AG08395 (cell line): ENCODE results near the gene PPCDC.

Experiments used
- DNase-seq: peaks from one replicate; pipeline ENCODE4 v3.0.0; 2012; ENCODE audit warnings: mixed read lengths, low spot score

The PPCDC gene

DNA sequence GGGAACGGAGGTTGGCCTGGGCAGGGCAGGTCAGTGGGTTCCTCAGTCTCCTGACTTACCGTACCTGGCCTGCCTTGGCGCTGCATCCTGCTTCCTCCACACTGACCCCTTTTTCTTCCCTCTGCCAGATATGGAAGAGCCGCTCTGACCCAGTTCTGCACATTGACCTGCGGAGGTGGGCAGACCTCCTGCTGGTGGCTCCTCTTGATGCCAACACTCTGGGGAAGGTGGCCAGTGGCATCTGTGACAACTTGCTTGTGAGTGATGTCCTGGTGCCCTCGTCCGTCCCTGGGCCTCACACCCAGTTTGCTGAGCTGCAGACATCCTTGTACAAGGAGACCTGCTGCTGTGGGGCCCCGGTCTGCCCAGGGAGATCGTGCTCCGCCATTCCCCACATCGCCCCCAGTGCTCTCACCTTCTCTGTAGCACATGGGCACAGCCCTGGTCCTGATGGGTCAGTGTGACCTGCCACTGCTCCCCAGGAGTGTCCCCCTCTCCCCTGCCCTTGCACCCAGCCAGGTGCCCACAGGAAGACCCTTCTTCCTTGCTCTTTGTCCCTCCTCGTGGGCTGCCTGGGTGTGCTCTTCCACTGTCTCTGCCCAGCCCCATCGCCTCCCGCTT is 21.0 kb downstream of the PPCDC start:
- no peak for DNase-seq

DNA sequence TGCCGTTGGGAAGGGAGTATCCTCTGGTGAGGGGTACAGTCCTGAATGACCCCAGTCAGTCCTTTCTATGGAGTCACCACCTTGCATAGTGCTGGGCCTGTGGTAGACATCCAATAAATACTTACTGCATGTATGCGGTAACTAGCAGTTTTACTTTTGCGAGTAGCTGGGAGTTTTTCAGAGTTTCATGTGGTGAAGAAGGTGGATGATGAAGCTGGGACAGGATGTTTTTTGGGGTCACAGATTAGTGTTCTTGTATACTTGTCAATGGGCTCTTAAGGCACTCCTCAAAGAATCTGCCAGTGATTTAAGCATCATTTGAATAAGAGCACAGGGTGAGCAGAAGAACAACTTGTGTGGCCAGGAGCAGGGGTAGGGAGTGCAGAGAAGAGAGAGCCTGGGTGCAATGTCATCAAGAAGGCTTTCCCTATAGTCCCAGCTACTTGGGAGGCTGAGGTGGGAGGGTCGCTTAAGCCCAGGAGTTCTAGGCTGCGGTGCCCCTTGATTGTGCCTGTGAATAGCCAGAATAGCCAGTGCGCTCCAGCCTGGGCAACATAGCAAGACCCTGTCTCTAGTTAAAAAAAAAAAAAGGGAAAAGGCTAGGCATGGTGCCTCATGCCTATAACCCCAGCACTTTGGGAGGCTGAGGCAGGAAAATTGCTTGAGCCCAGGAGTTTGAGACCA is 22.1 kb downstream of the PPCDC start:
- DNase-seq, result no peak

DNA sequence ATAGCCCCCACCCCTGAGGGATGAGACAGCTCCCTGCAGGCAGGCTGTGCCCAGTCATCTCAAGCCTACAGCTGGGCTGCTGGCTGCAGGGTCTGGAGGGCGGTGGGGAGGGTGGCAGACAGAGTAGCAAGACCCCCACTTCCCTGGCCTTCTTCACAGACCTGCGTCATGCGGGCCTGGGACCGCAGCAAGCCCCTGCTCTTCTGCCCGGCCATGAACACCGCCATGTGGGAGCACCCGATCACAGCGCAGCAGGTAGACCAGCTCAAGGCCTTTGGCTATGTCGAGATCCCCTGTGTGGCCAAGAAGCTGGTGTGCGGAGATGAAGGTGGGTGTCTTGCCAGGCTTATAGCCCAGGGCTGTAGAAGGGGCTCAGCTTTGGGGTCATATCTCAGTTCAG is 25.0 kb downstream of the PPCDC start:
- no peak for DNase-seq

DNA sequence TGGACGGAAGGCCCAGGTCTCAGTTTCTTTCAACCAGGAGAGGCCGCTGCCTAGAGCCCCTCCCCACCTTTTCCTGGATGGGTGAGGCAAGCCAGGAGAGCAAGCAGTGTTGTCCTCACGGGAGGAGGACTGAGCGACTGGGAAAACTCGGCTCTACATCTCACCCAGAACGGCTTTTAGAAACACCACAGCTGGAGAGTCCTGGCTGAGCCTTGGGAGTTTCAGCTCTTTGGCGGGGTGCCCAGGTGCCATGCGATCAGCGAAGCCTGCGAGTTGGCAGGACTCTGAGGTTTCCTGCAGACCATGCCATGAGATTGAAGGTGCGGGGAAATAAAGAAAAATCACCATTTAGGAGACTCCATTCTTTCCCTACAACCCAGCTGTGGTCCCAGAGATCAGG is 26.0 kb downstream of the PPCDC start:
- no peak for DNase-seq

DNA sequence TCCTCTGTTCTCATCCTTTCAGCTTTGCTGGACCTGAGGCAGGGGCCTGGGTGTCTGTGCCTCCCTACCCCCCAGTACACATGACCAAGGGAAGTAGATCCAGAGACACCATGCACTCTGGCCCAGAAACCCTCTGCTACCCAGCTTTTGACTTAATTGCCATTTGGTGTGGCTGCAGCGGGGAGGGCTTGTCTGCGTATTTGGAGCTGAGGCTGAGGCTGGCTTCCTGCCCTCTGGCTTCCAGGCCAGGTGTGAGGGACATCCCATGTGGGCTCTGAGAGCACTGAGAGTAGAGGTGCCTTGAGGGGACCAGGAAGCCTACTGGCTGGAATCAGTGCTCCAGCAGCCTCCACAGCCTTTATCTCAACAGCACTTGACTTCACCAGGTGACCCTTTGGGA is 26.9 kb downstream of the PPCDC start:
- no peak for DNase-seq

DNA sequence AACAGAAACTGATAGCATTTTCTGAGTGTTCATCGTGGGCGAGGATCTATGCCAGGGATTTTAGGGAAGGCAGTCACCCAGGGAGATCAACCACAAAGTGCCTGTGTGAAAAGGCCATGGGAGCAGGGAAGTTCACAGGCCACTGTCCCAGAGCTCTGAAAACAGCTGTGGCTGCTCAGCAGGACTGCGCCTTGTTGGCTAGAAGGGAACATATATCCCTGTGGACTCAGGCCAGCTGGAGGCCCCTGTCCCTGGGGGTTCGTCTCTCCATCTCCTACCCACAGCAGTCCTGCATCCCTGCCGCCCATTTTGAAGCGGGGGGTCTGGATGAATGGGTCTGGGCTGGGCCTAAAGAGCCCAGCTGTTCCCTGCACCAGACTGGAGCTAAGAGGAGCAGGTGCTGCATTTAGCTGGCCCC is 27.8 kb downstream of the PPCDC start:
- no peak for DNase-seq

DNA sequence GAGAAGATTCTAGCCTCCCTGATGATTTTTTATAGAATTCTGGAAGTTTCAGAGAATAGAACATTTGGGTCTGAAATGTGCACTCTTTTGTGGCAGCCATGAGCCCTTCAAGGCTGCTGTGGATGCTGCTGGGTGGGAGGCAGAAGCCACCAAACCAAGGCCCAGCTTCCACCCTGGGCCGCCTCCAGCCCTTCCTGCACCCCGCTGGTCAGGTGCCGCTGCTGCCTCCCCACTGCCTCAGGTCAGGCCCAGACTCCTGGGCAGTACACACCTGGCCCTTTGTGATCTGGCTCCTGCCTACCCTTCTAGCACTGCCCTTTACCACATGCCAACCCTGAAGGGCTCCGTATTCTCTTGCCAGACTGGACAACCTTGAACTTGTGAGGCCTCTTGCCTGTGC is 28.3 kb downstream of the PPCDC start:
- no peak for DNase-seq

DNA sequence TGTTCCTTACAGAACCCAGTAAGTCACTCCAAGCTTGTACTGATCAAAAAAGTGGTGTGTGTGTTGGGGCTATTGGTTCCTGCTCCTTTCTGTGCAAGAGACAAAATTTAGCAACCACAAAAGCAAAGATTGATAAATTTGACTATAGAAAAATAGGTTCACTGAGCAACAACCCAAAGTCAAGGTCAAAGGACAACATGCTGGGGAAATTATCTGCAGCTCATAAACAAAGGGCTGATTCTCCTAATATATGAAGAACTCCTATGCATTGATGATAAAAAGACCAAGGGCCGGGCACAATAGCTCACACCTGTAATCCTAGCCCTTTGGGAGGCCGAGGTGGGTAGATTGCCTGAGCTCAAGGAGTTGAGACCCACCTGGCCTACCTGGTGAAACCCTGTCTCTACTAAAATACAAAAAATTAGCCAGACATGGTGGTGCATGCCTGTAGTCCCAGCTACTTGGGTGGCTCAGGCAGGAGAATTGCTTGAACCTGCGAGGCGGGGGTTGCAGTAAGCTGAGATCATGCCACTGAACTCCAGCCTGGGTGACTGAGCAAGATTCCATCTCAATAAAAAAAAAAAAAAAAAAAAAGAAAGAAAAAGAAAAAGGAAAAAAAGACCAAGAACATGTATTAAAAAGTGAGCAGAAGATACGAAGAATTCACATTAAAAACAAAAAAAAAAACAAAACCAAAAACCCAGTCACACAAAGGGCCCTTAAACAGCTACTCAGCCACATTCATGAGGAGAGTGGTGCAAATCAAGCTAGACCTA is 29.8 kb downstream of the PPCDC start:
- no peak for DNase-seq

DNA sequence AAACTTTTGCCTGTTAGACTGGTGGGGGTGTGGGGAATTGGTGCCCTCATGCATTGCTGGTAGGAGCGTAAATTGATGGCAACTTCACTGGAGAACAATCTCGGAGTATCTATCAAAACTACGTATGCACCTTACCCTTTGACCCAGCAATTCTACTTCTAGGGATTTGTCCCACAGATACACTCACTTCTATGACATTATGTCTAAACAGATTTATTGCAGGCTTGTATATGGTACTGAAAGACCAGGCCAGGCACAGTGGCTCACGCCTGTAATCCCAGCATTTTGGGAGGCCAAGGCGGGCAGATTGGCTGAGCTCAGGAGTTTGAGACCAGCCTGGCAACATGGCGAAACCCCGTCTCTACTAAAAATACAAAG is 30.3 kb downstream of the PPCDC start:
- DNase-seq, result no peak

DNA sequence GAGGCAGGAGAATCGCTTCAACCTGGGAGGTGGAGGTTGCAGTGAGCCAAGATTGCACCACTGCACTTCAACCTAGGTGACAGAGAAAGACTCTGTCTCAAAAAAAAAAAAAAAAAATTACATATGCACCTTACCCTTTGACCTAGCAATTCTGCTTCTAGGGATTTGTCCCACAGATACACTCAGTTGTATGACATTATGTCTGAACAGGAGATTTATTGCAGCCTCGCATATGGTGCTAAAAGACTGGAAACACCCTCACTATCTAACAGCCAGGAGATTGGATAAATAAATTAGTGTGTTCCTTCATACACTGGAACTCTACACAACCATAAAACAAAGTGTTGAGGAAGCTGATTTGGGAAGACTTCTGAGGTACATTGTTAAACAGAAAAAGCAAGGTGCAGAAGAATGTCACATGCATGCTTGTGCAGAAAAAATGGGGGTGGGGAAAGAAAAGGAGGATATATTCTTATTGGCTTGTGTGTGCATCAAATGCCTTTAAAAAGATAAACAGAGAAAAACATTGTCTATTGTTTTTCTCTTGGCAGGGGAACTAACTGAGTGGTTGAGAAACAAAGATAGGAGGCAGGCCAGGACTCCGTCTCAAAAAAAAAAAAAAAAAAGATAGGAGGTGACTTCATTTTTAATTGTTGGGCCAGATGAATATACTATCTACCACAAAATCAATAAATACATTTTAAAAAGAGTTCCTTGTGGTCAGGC is 30.9 kb downstream of the PPCDC start:
- no peak for DNase-seq

DNA sequence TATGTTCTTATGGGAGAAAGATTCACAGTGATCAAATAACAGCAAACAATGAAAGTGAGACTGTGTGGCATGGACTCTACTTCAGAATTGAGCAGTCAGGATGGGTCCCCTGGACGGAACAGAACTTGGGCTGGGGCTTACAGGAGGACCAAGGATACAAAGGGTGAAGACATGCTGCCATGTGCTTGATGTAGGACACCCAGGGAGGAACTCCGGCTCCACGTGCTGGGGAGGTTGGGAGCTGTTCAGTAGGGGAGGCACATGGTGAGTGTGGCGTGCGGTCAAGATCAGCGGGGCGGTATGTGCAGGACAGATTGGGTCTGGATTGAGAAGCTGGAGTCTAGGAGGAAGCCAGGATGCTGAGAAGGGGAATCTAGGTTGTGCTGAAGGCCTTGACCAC is 32.6 kb downstream of the PPCDC start:
- DNase-seq, result no peak

DNA sequence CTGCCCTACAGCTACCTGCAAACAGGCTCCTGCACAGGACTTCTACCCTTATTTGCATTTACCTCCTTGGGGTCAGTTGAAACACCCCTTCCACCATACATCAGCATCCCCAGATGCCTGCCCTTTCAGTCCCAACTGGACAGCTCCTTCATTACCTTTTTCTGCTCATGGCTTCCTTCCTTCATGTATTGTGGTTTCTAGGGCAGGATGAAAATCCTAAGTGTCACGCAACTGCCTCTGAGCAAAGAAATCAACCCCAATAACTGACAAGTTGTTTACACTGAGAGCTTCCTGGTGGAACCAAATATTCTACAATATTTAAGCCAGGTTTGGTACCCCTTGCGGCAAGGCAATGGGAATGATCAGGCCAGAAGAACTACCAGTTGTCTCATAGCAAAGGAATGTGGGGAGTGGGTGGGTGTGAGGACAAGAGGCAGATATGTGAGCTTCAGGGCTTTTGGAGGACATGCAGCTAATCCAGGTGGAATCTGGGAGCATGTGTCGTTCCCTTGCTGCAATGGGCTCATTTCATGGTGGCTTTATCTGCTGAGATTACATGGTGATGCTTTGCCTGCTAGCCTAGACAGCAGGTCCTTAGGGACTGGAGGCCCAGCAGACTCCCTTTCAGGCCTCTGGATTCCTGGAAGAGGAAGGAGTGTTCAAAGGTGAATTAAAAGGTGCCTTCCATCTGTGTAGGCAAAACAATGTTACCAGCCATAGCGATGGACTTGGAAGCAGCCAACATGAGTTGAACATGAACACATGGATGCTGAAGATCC is 34.9 kb downstream of the PPCDC start:
- no peak for DNase-seq

DNA sequence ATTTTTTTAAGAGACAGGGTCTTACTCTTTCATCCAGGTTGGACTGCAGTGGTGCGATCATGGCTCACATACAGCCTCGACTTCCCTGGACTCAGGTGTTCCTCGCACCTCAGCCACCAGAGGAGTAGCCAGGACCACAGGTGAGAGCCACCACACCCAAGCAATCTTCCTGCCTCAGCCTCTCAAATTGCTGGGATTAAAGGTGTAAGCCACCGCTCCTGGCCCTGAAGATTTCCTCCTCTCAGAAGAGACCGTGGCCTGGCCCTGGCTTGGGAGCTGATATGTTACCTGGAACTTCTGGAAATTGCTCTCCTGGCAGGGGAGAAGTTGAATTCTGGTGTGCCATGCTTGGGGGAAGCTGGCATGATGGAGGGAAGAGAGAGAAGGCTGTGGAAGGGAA is 36.2 kb downstream of the PPCDC start:
- no peak for DNase-seq

DNA sequence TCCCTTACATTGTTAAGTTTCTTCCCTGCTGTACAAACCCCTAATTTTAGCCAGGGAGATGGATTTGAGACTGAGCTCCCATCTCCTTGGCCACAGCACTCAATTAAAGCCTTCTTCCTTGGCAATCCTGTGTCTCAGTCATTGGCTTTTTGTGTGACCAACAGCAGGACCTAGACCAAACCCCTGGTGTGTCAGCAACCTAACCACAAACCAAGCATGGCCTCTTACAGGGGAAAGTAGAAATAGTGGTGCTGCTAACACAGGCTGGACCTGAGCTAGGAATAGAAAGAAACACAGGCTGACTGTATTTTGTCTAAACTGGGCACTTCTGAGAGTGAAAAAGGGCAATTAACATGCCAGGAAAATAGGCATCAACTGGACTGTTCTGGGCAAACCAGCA is 37.9 kb downstream of the PPCDC start:
- DNase-seq, result peak; percentile 62

DNA sequence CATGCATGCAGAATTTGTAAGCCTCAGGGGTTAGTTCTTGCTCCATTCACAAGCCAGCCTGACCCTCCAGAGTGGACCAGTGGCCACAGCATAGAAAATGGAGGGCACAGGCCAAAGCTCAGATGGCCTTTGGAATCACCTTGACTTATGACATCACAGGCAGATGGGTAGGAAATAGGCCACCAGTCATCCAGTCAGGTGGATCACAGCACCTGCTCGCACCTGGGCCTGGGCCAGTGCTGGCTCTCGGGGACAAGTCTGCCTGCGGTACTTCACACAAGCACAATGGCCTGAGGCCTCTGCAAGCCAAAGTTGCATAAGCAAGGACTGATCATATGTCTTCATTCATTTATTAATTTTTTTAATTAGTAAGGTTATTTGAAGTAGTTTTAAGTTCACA is 39.3 kb downstream of the PPCDC start:
- DNase-seq, result no peak

DNA sequence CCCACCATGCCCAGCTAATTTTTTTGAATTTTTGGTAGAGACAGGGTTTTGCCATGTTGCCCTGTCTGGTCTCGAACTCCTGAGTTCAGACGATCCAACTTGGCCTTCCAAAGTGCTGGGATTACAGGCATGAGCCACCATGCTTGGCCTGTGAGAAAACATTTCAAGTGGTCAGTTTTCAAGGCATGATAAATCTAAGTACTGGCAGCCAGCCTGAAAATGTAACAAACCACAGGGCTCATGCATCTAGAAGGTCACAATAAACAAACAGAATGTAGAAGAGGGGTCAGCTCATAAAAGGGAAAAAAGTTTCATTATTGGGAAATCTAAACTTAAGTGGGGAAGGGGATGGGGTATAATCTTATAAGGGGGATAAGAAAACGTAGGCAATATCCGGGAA is 39.9 kb downstream of the PPCDC start:
- DNase-seq, result no peak

DNA sequence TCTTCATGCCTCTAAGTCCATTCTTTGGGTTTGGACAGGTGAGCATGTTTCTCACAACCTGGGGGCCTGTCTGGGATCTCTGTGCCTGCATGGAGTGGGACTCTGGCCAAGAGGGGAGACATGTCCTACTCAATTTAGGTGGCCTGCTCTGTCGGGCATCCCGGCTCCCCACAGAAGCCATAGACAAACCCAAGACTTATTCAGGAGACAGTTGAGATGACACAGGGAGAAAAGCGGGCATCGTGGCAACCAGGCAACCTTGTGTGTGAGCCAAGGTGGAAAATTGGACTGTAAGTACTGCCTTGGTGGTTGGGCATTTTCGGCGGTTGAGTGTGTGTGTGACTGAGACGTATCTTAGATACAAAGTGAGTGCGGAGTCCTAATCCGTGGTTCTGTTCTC is 40.5 kb downstream of the PPCDC start:
- no peak for DNase-seq

DNA sequence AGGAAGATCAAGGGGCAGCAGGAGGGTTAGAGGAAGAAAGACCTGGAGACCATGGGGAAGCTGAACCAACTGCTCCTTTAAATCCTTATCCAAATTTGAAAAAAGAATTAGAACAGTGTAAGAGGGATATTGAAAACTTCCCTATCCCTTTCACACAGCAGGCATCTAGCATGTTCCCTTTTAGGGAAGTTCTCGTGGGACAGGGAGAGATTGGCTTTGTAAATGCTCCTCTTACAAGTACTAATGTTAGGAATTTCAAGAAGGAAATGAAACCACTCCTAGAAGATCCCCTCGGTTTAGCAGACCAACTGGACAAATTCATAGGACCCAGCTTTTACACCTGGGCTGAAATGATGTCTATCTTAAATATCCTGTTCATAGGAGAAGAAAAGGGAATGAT is 41.5 kb downstream of the PPCDC start:
- no peak for DNase-seq

DNA sequence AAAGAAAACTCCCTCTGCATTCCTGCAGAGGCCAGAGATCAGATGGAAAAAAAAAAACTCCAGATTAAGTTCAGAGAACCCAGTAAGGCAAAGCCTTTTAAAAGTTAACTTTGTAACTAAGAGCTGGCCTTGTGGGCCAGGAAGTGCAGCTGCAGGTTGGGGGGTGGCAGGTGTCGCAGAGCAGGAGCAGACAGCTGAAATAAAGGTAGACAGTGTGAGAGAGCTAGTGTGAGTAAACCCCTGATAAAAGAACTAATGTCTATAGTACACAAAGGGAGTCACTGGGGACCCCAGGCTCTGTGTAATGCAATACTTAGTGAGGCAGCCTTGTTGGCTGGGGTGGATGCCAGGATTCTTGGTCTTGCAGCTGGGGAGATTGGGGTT is 42.1 kb downstream of the PPCDC start:
- no peak for DNase-seq

DNA sequence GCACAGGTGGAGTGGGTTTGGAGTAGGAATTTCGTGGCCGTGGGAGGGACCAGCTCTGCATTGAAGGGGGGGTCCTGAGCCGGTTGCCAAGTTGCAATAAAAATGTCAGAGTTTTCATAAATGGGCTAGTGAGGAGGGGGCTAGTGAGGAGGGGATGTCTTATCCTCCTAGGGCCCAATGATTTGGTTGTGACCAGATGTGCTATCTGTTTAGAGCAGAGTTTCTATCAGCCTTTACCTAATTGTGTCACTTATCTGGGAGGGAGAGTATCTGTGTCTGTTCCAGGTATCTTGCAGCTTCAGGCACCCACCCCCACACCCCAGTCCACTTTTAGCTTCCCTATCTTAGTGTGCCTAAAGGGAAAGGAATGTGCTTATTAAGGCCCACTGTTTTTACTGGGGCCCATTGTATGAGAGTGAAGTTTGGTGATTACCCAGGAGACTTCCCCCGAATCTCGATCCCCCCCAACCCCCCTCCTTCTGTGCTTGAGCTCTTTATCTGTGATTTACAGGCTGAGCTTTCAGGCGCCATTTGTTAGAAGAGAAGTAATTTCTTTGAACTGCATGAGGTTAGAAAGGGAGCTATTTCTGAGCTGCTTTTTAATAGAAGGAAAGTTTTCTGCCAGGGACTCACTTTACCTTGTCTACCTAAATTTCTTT is 42.6 kb downstream of the PPCDC start:
- no peak for DNase-seq

DNA sequence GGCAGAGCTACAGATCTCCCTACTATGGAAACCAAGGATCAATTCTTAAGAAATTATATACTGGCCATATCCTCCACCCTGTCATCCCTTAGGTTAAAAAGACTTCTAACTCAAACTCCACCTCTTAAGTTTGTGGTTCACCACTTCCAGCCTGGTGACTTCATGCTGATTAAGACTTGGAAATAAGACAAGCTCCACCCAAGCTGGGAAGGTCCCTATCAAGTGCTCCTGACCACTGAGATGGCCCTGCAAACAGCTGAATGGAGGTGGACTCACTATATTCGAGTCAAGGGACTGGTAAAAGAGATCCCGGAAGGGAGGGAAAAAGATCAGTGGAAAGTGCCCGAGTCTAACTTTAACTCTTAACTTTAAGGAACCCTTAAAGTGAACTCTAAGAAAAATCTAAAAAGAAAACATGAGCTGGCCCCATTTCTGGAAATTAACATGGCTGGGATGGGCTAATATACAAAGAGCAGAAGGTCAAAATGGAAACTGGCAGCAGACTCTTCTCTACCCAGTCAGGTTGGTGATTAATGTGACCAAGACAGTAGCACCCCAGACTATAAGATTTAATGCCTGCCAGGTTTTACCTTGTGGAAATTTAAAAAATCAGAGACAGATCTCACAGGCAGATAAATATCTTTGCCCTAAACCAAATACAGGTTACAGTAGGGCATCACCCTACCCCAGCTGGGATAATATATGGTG is 43.9 kb downstream of the PPCDC start:
- peak; percentile 26 for DNase-seq
